HEK293 (cell line): ENCODE data around the gene ISG20L2.

Experiments
- CTCF ChIA-PET: fragments of 350-600 bp; formaldehyde crosslinking; extraction: SDS; loops from one replicate; lab custom pipeline; 2021; ENCODE audit warnings: antibody characterized with exemption; lab: Yijun Ruan, JAX
- POLR2A ChIA-PET: fragments of 300-600 bp; formaldehyde crosslinking; extraction: SDS; loops from one replicate; lab custom pipeline; 2020; ENCODE audit warnings: antibody characterized with exemption, inconsistent platforms; lab: Yijun Ruan, JAX
- H3K27ac ChIP-seq: fragments of 200-500 bp; sonication (Bioruptor generic); 2 replicates; pipeline ENCODE4 v1.5.1; 2014; ENCODE audit warnings: low read depth, low read length, control low read depth, inconsistent platforms; ENCODE audit errors: extremely low read depth
- H3K36me3 ChIP-seq, 2 experiments: fragments of 200-500 bp in 1 of 2; sonication (Bioruptor generic) in 1 of 2; 1 replicate in 1 of 2; 2 replicates in 1 of 2; pipeline ENCODE4 v1.5.1; 2014 to 2017; ENCODE audit warnings: inconsistent platforms in 2 of 2, low read length in 2 of 2; ENCODE audit not compliant: control insufficient read depth in 2 of 2, insufficient read depth in 1 of 2
- H3K4me1 ChIP-seq: fragments of 200-500 bp; sonication (Bioruptor generic); 2 replicates; pipeline ENCODE4 v1.5.1; 2014; ENCODE audit warnings: mild to moderate bottlenecking, low read length, inconsistent platforms; ENCODE audit not compliant: control insufficient read depth, insufficient read depth
- H3K4me3 ChIP-seq: 2 replicates; pipeline ENCODE4 v1.5.1; 2011; ENCODE audit warnings: low read depth, mild to moderate bottlenecking, control low read depth, low read length, moderate library complexity
- H3K9me3 ChIP-seq: fragments of 200-500 bp; sonication (Bioruptor generic); 2 replicates; pipeline ENCODE4 v1.5.1; 2014; ENCODE audit warnings: low read depth, low read length, inconsistent platforms; ENCODE audit not compliant: control insufficient read depth, insufficient read depth
- GLIS1 ChIP-seq: fragments of 450-650 bp; formaldehyde crosslinking; IDR thresholded peaks from 2 replicates; pipeline ENCODE4 v1.5.1; 2016; ENCODE audit warnings: missing biosample characterization, missing genetic modification characterization
- IKZF3 ChIP-seq: fragments of 450-650 bp; IDR thresholded peaks from 2 replicates; pipeline ENCODE4 v1.5.0; 2018; ENCODE audit warnings: missing biosample characterization, mild to moderate bottlenecking, missing genetic modification characterization, moderate library complexity
- MYNN ChIP-seq: fragments of 450-650 bp; formaldehyde crosslinking; IDR thresholded peaks from 2 replicates; pipeline ENCODE4 v1.5.1; 2016; ENCODE audit warnings: missing biosample characterization, missing genetic modification characterization, borderline replicate concordance
- OSR2 ChIP-seq: fragments of 450-650 bp; formaldehyde crosslinking; IDR thresholded peaks from 2 replicates; pipeline ENCODE4 v1.5.1; 2016; ENCODE audit warnings: missing biosample characterization, missing genetic modification characterization
- PRDM10 ChIP-seq: fragments of 450-650 bp; formaldehyde crosslinking; IDR thresholded peaks from 2 replicates; pipeline ENCODE4 v1.5.1; 2016; ENCODE audit warnings: missing biosample characterization, missing genetic modification characterization
- ZBTB17 ChIP-seq: fragments of 450-650 bp; formaldehyde crosslinking; IDR thresholded peaks from 2 replicates; pipeline ENCODE4 v1.5.1; 2016; ENCODE audit warnings: missing biosample characterization, missing genetic modification characterization
- ZIC2 ChIP-seq: fragments of 450-650 bp; formaldehyde crosslinking; IDR thresholded peaks from 2 replicates; pipeline ENCODE4 v1.5.1; 2016; ENCODE audit warnings: missing biosample characterization, missing genetic modification characterization
- ZNF2 ChIP-seq: fragments of 450-650 bp; formaldehyde crosslinking; IDR thresholded peaks from 2 replicates; pipeline ENCODE4 v1.5.1; 2016; ENCODE audit warnings: missing biosample characterization, missing genetic modification characterization
- ZNF223 ChIP-seq: fragments of 450-650 bp; formaldehyde crosslinking; IDR thresholded peaks from 2 replicates; pipeline ENCODE4 v1.5.1; 2016; ENCODE audit warnings: missing biosample characterization, missing genetic modification characterization
- ZNF394 ChIP-seq: fragments of 450-650 bp; formaldehyde crosslinking; IDR thresholded peaks from 2 replicates; pipeline ENCODE4 v1.5.1; 2016; ENCODE audit warnings: missing biosample characterization, missing genetic modification characterization, mild to moderate bottlenecking, moderate library complexity, borderline replicate concordance
- ZNF449 ChIP-seq: fragments of 450-650 bp; formaldehyde crosslinking; IDR thresholded peaks from 2 replicates; pipeline ENCODE4 v1.5.1; 2017; ENCODE audit warnings: missing biosample characterization, mild to moderate bottlenecking, missing genetic modification characterization, moderate library complexity
- ZNF513 ChIP-seq: fragments of 450-650 bp; IDR thresholded peaks from 2 replicates; pipeline ENCODE4 v1.5.1; 2018; ENCODE audit warnings: missing biosample characterization, missing genetic modification characterization
- ZNF558 ChIP-seq: fragments of 450-650 bp; formaldehyde crosslinking; IDR thresholded peaks from 2 replicates; pipeline ENCODE4 v1.5.1; 2016; ENCODE audit warnings: missing biosample characterization, missing genetic modification characterization
- ZNF561 ChIP-seq: fragments of 450-650 bp; IDR thresholded peaks from 2 replicates; pipeline ENCODE4 v1.5.1; 2018; ENCODE audit warnings: missing biosample characterization, missing genetic modification characterization, borderline replicate concordance
- ZNF629 ChIP-seq: fragments of 450-650 bp; formaldehyde crosslinking; IDR thresholded peaks from 2 replicates; pipeline ENCODE4 v1.5.1; 2017; ENCODE audit warnings: missing biosample characterization, missing genetic modification characterization
- ZNF660 ChIP-seq: fragments of 450-650 bp; IDR thresholded peaks from 2 replicates; pipeline ENCODE4 v1.5.1; 2018; ENCODE audit warnings: missing biosample characterization, mild to moderate bottlenecking, missing genetic modification characterization
- TF ChIP-seq, protein P1 (sequence below): fragments of 450-650 bp; formaldehyde crosslinking; IDR thresholded peaks from 2 replicates; pipeline ENCODE4 v1.5.1; 2017; ENCODE audit warnings: missing biosample characterization, missing genetic modification characterization

The ISG20L2 gene

GRCh38 chr1:156704930-156705320 lies 23.6 kb downstream of the ISG20L2 start (continued):
- TF ChIP-seq IKZF3 (peak; percentile 63; the same call in 1 of the 2 replicates), ZNF223 (tag by site-specific recombination) (0 out of 2 replicates have a peak, but pooled peaks have one; percentile 12), ZNF2 (tag by site-specific recombination) (0 out of 2 replicates have a peak, but pooled peaks have one; percentile 48), ZNF660 (tag by site-specific recombination) (0 out of 2 replicates have a peak, but pooled peaks have one; percentile 31), ZNF449 (tag by site-specific recombination) (peak; percentile 62; the same call in 1 of the 2 replicates), ZNF394 (tag by site-specific recombination) (peak; percentile 56; the same call in 1 of the 2 replicates), MYNN (tag by site-specific recombination) (0 out of 2 replicates have a peak, but pooled peaks have one; percentile 21)

DNA sequence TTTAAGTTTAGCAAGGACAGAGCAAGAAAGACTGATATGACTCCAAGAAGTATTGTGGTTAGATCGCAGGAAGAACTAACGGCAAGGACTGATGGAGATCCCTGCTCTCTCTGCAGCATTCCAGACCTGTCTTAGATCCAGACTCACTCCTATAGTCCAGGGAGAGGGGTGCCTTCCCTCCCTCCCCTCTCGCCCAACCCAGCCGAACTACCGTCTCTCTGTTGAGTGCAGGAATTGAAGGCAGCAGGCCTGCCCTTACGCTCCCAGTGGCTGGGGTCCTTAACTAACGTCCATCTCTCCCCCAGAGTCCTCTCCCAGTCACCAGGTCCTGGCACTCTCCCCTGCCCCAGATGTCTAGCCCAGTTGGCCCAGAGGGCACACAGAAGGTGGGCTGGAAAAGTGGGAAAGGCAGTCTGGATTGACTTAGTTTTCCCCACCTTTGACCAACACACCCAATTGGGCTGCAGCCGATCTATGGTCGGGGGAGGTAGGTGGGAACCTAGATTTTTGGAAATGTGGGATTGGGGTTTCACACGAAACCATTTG lies 24.3 kb downstream of the ISG20L2 start:
- peak; percentile 12 for TF ChIP-seq PRDM10 (tag by site-specific recombination)
- no peak for TF ChIP-seq ZNF629 (tag by site-specific recombination)
- Histone ChIP-seq H3K4me1 (peaks cover 9% of the 10 kb centered on the region; the same call in 1 of the 2 replicates), H3K9me3 (no peaks in the 10 kb centered on the region), H3K4me3 (no peak overlapping the region), H3K27ac (peak overlapping the region; percentile 29; the same call in 1 of the 2 replicates), H3K36me3 (peaks cover 0 to 21% of the 10 kb centered on the region in 2 experiments; a peak in 1 of 3 replicates)
- ChIA-PET CTCF (interaction anchor here (0.7 to 20.2 kb wide), 8 partner anchors 12 to 84 kb away, joined by 5 to 579 read pairs (median 14); partner anchors contain the start of gene PRCC), POLR2A (interaction anchor here (0.6 to 4.9 kb wide), 3 partner anchors 10 to 523 kb away, joined by 4 to 43 read pairs (median 7); no protein-coding TSS in a partner anchor)

DNA sequence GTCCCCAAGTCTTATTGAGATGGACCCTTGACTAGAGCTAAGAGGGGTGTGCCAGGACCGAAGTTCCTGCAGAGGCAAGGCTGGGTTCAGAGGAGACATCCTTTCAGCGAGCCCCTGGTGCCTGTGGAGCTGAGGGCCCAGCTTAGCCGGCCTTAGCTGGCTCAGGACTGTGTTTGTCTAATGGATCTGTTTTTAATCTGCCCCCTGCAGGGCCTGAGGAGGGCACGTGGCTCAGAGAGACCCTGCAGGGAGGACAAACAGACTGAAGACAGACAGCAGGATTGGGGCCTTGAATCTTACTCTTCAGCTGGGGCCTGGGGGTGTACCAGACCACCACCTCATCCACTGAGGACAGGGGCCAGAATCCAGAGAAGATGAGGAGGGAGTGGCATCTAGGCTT lies 24.8 kb downstream of the ISG20L2 start:
- ChIA-PET POLR2A (interaction anchor here (1.5 to 4.9 kb wide), 2 partner anchors 9 to 14 kb away, joined by 7 to 43 read pairs; no protein-coding TSS in a partner anchor), CTCF (interaction anchor here (0.7 to 20.2 kb wide), 6 partner anchors 15 to 318 kb away, joined by 3 to 579 read pairs (median 8); no protein-coding TSS in a partner anchor)

More for the DNA sequence above, 24.8 kb downstream of the ISG20L2 start:
- peaks cover 0 to 26% of the 10 kb centered on the region in 2 experiments; a peak in 1 of 3 replicates for H3K36me3 ChIP-seq
- no peak overlapping the region for H3K4me3 ChIP-seq
- peaks cover 9% of the 10 kb centered on the region; the same call in 1 of the 2 replicates for H3K4me1 ChIP-seq
- no peak overlapping the region for H3K27ac ChIP-seq
- no peaks in the 10 kb centered on the region for H3K9me3 ChIP-seq
- TF ChIP-seq, protein P1, sequence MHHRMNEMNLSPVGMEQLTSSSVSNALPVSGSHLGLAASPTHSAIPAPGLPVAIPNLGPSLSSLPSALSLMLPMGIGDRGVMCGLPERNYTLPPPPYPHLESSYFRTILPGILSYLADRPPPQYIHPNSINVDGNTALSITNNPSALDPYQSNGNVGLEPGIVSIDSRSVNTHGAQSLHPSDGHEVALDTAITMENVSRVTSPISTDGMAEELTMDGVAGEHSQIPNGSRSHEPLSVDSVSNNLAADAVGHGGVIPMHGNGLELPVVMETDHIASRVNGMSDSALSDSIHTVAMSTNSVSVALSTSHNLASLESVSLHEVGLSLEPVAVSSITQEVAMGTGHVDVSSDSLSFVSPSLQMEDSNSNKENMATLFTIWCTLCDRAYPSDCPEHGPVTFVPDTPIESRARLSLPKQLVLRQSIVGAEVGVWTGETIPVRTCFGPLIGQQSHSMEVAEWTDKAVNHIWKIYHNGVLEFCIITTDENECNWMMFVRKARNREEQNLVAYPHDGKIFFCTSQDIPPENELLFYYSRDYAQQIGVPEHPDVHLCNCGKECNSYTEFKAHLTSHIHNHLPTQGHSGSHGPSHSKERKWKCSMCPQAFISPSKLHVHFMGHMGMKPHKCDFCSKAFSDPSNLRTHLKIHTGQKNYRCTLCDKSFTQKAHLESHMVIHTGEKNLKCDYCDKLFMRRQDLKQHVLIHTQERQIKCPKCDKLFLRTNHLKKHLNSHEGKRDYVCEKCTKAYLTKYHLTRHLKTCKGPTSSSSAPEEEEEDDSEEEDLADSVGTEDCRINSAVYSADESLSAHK = 0 out of 2 replicates have a peak, but pooled peaks have one; percentile 18
- TF ChIP-seq ZBTB17 (tag by site-specific recombination) (peak; percentile 48; the same call in 1 of the 2 replicates), OSR2 (tag by site-specific recombination) (peak; percentile 14; the same call in 1 of the 2 replicates), ZNF558 (tag by site-specific recombination) (no peak), GLIS1 (peak; percentile 81), ZIC2 (tag by site-specific recombination) (peak; percentile 92), ZNF561 (0 out of 2 replicates have a peak, but pooled peaks have one; percentile 39), IKZF3 (peak; percentile 58; the same call in 1 of the 2 replicates), ZNF513 (tag by site-specific recombination) (no peak)
